ENCODE results near the gene CLIP2.

GRCh38 chr7:74271742-74272141 is 17.5 kb upstream of the CLIP2 start:
- TF ChIP-seq EZH2 (IDR thresholded peaks at IDR 0.05; ENCODE audit: low read depth) = no peak
- TF ChIP-seq, protein P1, sequence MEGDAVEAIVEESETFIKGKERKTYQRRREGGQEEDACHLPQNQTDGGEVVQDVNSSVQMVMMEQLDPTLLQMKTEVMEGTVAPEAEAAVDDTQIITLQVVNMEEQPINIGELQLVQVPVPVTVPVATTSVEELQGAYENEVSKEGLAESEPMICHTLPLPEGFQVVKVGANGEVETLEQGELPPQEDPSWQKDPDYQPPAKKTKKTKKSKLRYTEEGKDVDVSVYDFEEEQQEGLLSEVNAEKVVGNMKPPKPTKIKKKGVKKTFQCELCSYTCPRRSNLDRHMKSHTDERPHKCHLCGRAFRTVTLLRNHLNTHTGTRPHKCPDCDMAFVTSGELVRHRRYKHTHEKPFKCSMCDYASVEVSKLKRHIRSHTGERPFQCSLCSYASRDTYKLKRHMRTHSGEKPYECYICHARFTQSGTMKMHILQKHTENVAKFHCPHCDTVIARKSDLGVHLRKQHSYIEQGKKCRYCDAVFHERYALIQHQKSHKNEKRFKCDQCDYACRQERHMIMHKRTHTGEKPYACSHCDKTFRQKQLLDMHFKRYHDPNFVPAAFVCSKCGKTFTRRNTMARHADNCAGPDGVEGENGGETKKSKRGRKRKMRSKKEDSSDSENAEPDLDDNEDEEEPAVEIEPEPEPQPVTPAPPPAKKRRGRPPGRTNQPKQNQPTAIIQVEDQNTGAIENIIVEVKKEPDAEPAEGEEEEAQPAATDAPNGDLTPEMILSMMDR (conservative IDR thresholded peaks at IDR 0.05) = no peak

Measured in PC-9 (cell line).